Endothelial cell of umbilical vein (primary cell): ENCODE data around the gene TAS2R19. TPM values are rescaled to one million over a fixed set of nuclear protein-coding genes. Genes with fewer than 3 reads are reported as not detected.
"Not testable (repeated sequence)": the region's sequence is repeated elsewhere in the genome, so short reads cannot be mapped to it uniquely, and the experiment has no call there.

Experiments used
- BruUV-seq: library from RNA; stranded (reverse); fragments of 400-500 nt; replicated peaks from 2 replicates; lab custom pipeline; 2021; lab: Mats Ljungman, UMichigan
- CTCF ChIA-PET: fragments of 300-600, 350-600 bp; sonication (Branson Sonifier 250); formaldehyde crosslinking; loops from one replicate; lab custom pipeline; 2021; ENCODE audit warnings: antibody characterized with exemption, inconsistent platforms; lab: Charles Lee
- POLR2A ChIA-PET: fragments of 300-600, 350-600 bp; sonication (Branson Sonifier 250); formaldehyde crosslinking; loops from one replicate; lab custom pipeline; 2021; ENCODE audit warnings: antibody characterized with exemption, inconsistent platforms; lab: Charles Lee
- DNase-seq: peaks from one replicate; pipeline ENCODE4 v3.0.0-alpha.2; 2011; ENCODE audit warnings: low read depth, low spot score
- FAIRE-seq: peaks from 2 replicates; lab custom pipeline; 2011; peaks lifted over from hg19 to GRCh38; lab: Jason Lieb, UNC
- H2AFZ ChIP-seq: 2 replicates; pipeline ENCODE4 v1.6.0; 2012; ENCODE audit warnings: low read depth, low read length, control low read depth, inconsistent platforms
- H3K27ac ChIP-seq: 2 replicates; pipeline ENCODE4 v1.5.1; 2011; ENCODE audit warnings: low read depth, mild to moderate bottlenecking, control low read depth, low read length, moderate library complexity; ENCODE audit not compliant: insufficient read depth
- H3K27me3 ChIP-seq, 2 experiments: 2 replicates each; pipeline versions ENCODE4 v1.6.0 to v1.6.1; 2011; ENCODE audit warnings: low read length in 2 of 2, mixed read lengths in 1 of 2; ENCODE audit not compliant: control insufficient read depth in 2 of 2, insufficient read depth in 2 of 2
- H3K36me3 ChIP-seq, 2 experiments: 2 replicates in 1 of 2; 3 replicates in 1 of 2; pipeline ENCODE4 v1.5.1; 2011; ENCODE audit warnings: low read length in 2 of 2, mild to moderate bottlenecking in 1 of 2, moderate library complexity in 1 of 2; ENCODE audit not compliant: control insufficient read depth in 2 of 2, insufficient read depth in 2 of 2; ENCODE audit errors: extremely low read depth in 1 of 2
- H3K4me1 ChIP-seq: 3 replicates; pipeline ENCODE4 v1.5.1; 2011; ENCODE audit warnings: mild to moderate bottlenecking, low read length; ENCODE audit not compliant: control insufficient read depth, insufficient read depth; ENCODE audit errors: extremely low read depth
- H3K4me2 ChIP-seq: 2 replicates; pipeline ENCODE4 v1.6.1; 2011; ENCODE audit warnings: low read length, control low read depth, mixed read lengths; ENCODE audit not compliant: insufficient read depth
- H3K4me3 ChIP-seq, 3 experiments: fragments of 200-600 bp in 1 of 3; sonication (generic), shearing (Covaris generic) in 1 of 3; replicated peaks in 1 of 3; 2 replicates each; pipeline ENCODE4 v1.5.1; 2011 to 2016; ENCODE audit warnings: control low read depth in 3 of 3, low read length in 3 of 3, mild to moderate bottlenecking in 2 of 3, inconsistent platforms in 1 of 3, low read depth in 1 of 3, moderate library complexity in 1 of 3; ENCODE audit not compliant: insufficient read depth in 1 of 3
- H3K79me2 ChIP-seq: 2 replicates; pipeline ENCODE4 v1.6.0; 2012; ENCODE audit warnings: low read length, inconsistent platforms; ENCODE audit not compliant: control insufficient read depth, insufficient read depth
- H3K9ac ChIP-seq: replicated peaks from 2 replicates; pipeline ENCODE3; 2011; ENCODE audit warnings: low read length, control low read depth; ENCODE audit not compliant: insufficient read depth; ENCODE audit errors: extremely low read depth
- H3K9me1 ChIP-seq: replicated peaks from 3 replicates; pipeline ENCODE4 v1.6.0; 2011; ENCODE audit warnings: mild to moderate bottlenecking, low read length; ENCODE audit not compliant: control insufficient read depth, insufficient read depth; ENCODE audit errors: extremely low read depth
- H3K9me3 ChIP-seq: replicated peaks from 2 replicates; pipeline ENCODE4 v1.5.1; 2012; ENCODE audit warnings: low read length, inconsistent platforms; ENCODE audit not compliant: control insufficient read depth, insufficient read depth
- H4K20me1 ChIP-seq: replicated peaks from 2 replicates; pipeline ENCODE3; 2011; ENCODE audit warnings: mild to moderate bottlenecking, low read length; ENCODE audit not compliant: control insufficient read depth, insufficient read depth; ENCODE audit errors: extremely low read depth
- EZH2 ChIP-seq: IDR thresholded peaks from 2 replicates; pipeline ENCODE4 v1.6.1; 2012; ENCODE audit warnings: borderline replicate concordance, low read depth, mild to moderate bottlenecking, moderate library complexity, low read length, inconsistent platforms; ENCODE audit not compliant: severe bottlenecking
- FOS ChIP-seq: IDR thresholded peaks from 2 replicates; pipeline ENCODE4 v1.6.1; 2011; ENCODE audit warnings: mild to moderate bottlenecking, low read length, moderate library complexity, borderline replicate concordance; ENCODE audit not compliant: insufficient read depth
- GATA2 ChIP-seq: IDR thresholded peaks from 2 replicates; pipeline ENCODE4 v1.7.0; 2011; ENCODE audit warnings: low read depth, mild to moderate bottlenecking, moderate library complexity, mixed read lengths, low read length; ENCODE audit not compliant: insufficient read length, insufficient read depth
- JUN ChIP-seq: IDR thresholded peaks from 2 replicates; pipeline ENCODE4 v1.6.1; 2011; ENCODE audit warnings: borderline replicate concordance, low read depth; ENCODE audit not compliant: insufficient read length, insufficient read depth
- MYC ChIP-seq: IDR thresholded peaks from one replicate; pipeline ENCODE4 v1.6.1; 2011; ENCODE audit warnings: mild to moderate bottlenecking, low read depth, low read length
- POLR2A ChIP-seq: IDR thresholded peaks from 2 replicates; pipeline ENCODE4 v1.6.1; 2012; ENCODE audit warnings: low read depth, mild to moderate bottlenecking, control low read depth, low read length
- POLR2AphosphoS5 ChIP-seq: IDR thresholded peaks from 2 replicates; pipeline ENCODE4 v1.6.1; 2012; ENCODE audit warnings: low read depth, mild to moderate bottlenecking, control low read depth, low read length, moderate library complexity; ENCODE audit not compliant: insufficient read depth
- dilution Hi-C: fragments of 300-500 bp; cut with MboI; formaldehyde crosslinking; loops from one replicate; pipeline ENCODE4 v1.15.0; 2019; ENCODE audit warnings: low sequenced_read_pairs; ENCODE audit not compliant: extremely low pct_ligation_motif_present
- intact Hi-C: fragments of 100-400 bp; cut with micrococcal nuclease; formaldehyde crosslinking; loops from one replicate; pipeline ENCODE4 v1.10.0; 2022
- polyA plus RNA-seq, 4 experiments: library from polyadenylated mRNA; depleted of rRNA in 3 of 4; stranded (reverse) in 3 of 4; unstranded in 1 of 4; fragments of >200 nt; gene quantifications; 2 replicates each; pipeline versions ENCODE4 v1.2.1 to v1.2.3, GENCODE V29; 2011 to 2012; ENCODE audit warnings: missing spikeins in 1 of 4
- total RNA-seq: library from RNA; stranded (reverse); gene quantifications from 2 replicates; pipeline ENCODE4 v1.2.3, GENCODE V29; 2021
- TF ChIP-seq, protein P1 (sequence below), 2 donors: IDR thresholded peaks; 1 replicate in 1 of 2; 2 replicates in 1 of 2; pipeline ENCODE4 v1.5.1; 2011; ENCODE audit warnings: low read length in 2 of 2, mild to moderate bottlenecking in 2 of 2, moderate library complexity in 2 of 2, control low read depth in 1 of 2, inconsistent platforms in 1 of 2, low read depth in 1 of 2; ENCODE audit not compliant: insufficient read depth in 1 of 2; ENCODE audit errors: extremely low read depth in 1 of 2
- TF ChIP-seq, protein P2 (sequence below): IDR thresholded peaks from 2 replicates; pipeline ENCODE4 v1.6.1; 2011; ENCODE audit not compliant: insufficient read depth, insufficient read length

TAS2R19 gene
- total and polyA plus RNA-seq, 2 donors (not counting 3 experiments of a cell fraction or from before 2014, with no cell fraction given), result 0.12 to 3.1 TPM

DNA sequence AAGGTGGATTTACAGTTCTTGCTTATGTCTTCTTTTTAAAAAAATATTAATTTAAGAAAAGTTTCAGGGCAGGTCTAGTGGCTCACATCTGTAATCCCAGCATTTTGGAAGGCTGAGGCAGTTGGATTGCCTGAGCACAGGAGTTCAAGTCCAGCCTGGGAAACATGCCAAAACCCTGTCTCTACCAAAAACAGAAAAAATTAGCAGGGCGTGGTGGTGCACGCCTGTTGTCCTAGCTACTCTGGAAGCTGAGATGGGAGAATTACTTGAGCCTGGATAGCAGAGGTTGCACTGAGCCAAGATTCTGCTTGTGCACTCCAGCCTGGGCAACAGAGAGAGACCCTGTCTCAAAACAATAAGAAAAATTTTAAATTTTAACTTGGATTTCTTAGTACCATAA, 45.1 kb upstream of the TAS2R19 start:
- FAIRE-seq (no peak), DNase-seq (no peak)
- ChIA-PET POLR2A (no interaction called here), CTCF (no interaction called here)
- Histone ChIP-seq H2AFZ (no peak overlapping the region), H3K27ac (no peak overlapping the region), H3K36me3 (no peaks in the 10 kb centered on the region), H3K4me1 (no peaks in the 10 kb centered on the region), H3K9ac (no peak overlapping the region), H4K20me1 (peaks cover 4% of the 10 kb centered on the region), H3K79me2 (no peaks in the 10 kb centered on the region), H3K4me2 (no peak overlapping the region), H3K9me1 (no peaks in the 10 kb centered on the region), H3K27me3 (no peaks in the 10 kb centered on the region), H3K4me3 (no peak overlapping the region), H3K9me3 (no peaks in the 10 kb centered on the region)
- BruUV-seq, result no TSS peak
- TF ChIP-seq EZH2 (no peak), POLR2AphosphoS5 (no peak), FOS (no peak), MYC (no peak), GATA2 (no peak), JUN (no peak), POLR2A (no peak)
- TF ChIP-seq, protein P1, sequence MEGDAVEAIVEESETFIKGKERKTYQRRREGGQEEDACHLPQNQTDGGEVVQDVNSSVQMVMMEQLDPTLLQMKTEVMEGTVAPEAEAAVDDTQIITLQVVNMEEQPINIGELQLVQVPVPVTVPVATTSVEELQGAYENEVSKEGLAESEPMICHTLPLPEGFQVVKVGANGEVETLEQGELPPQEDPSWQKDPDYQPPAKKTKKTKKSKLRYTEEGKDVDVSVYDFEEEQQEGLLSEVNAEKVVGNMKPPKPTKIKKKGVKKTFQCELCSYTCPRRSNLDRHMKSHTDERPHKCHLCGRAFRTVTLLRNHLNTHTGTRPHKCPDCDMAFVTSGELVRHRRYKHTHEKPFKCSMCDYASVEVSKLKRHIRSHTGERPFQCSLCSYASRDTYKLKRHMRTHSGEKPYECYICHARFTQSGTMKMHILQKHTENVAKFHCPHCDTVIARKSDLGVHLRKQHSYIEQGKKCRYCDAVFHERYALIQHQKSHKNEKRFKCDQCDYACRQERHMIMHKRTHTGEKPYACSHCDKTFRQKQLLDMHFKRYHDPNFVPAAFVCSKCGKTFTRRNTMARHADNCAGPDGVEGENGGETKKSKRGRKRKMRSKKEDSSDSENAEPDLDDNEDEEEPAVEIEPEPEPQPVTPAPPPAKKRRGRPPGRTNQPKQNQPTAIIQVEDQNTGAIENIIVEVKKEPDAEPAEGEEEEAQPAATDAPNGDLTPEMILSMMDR (IDR thresholded peaks at IDR 0.05; ENCODE audit: extremely low read depth in 1 of 2, insufficient read depth in 1 of 2, low read depth in 1 of 2, low read length in 2 of 2), result no peak
- TF ChIP-seq, protein P2, sequence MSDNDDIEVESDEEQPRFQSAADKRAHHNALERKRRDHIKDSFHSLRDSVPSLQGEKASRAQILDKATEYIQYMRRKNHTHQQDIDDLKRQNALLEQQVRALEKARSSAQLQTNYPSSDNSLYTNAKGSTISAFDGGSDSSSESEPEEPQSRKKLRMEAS, result no peak
- intact Hi-C loops, result no loop called here
- dilution Hi-C loops, result no loop called here

DNA sequence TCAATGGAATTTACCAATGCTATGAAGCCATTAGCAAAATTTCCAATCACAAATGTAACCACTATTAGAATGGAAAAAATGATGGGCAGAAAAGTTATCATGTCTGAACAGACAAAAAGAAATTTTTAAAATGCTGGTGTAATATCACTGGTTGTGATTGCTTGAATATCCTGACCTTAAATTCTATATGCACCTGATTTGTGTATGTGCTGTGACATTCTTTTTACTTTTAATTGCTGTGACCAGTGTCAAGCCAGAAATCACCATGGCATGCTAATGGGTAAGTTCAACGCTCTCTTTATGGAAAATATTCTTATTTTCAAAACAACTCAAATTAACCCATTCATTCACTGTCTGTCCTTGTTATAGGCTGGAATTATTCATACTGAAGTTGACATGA, 39.8 kb upstream of the TAS2R19 start, which contains the start of gene TAS2R46:
TAS2R46 (minus strand) TSS at position 101 of the 400 bp plus-strand sequence; CDS start at position 101, 0 bp downstream.
- H3K79me2 ChIP-seq, H3K9me3 ChIP-seq, H3K27ac ChIP-seq, DNase-seq, dilution Hi-C loops, H3K27me3 ChIP-seq, CTCF ChIA-PET, FAIRE-seq, BruUV-seq, intact Hi-C loops, H3K9ac ChIP-seq, H3K4me1 ChIP-seq, H3K36me3 ChIP-seq, H3K4me2 ChIP-seq, H3K4me3 ChIP-seq, POLR2A ChIA-PET, H4K20me1 ChIP-seq, H2AFZ ChIP-seq, H3K9me1 ChIP-seq: not testable (repeated sequence)
